22Rv1 (cell line): ENCODE data around the gene SPECC1L.

ENCODE experiments used
- ZFX ChIP-seq: fragments of 450-650 bp; IDR thresholded peaks from 2 replicates; pipeline ENCODE4 v1.6.1; 2017; ENCODE audit warnings: antibody characterized with exemption, borderline replicate concordance
- TF ChIP-seq, protein P1 (sequence below): fragments of 450-650 bp; IDR thresholded peaks from 2 replicates; pipeline ENCODE4 v1.5.1; 2017; ENCODE audit warnings: mild to moderate bottlenecking

DNA sequence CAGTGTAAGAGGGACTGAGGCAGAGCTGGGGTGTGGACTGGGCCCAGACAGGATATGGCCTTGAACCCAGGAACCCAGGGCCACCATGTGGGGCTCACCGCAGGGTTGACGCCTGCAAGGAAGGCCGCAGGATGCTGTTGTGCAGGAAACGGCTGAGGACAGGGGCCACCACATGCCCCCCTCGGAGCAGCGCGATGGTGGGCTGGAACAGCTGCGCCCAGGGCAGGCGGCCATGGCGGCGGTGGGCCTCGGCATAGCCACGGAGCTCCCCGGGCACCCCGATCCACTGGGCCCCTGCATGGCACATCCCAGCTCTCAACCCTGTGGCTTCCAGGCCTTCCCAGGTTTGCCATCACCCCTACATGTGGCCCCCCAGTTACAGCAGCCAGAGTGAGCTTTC is 37.9 kb upstream of the SPECC1L start:
- TF ChIP-seq, protein P1, sequence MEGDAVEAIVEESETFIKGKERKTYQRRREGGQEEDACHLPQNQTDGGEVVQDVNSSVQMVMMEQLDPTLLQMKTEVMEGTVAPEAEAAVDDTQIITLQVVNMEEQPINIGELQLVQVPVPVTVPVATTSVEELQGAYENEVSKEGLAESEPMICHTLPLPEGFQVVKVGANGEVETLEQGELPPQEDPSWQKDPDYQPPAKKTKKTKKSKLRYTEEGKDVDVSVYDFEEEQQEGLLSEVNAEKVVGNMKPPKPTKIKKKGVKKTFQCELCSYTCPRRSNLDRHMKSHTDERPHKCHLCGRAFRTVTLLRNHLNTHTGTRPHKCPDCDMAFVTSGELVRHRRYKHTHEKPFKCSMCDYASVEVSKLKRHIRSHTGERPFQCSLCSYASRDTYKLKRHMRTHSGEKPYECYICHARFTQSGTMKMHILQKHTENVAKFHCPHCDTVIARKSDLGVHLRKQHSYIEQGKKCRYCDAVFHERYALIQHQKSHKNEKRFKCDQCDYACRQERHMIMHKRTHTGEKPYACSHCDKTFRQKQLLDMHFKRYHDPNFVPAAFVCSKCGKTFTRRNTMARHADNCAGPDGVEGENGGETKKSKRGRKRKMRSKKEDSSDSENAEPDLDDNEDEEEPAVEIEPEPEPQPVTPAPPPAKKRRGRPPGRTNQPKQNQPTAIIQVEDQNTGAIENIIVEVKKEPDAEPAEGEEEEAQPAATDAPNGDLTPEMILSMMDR = no peak
- TF ChIP-seq ZFX = no peak
